Endodermal cell (in vitro differentiated cells): ENCODE results near the gene CSNK1G2. TPM values are rescaled to one million over a fixed set of nuclear protein-coding genes. Genes with fewer than 3 reads are reported as not detected.

Source experiments
- DNase-seq: peaks from one replicate; pipeline ENCODE4 v3.0.0-alpha.2; 2017
- H3K27ac ChIP-seq: 2 replicates; pipeline ENCODE4 v1.5.1; 2013; ENCODE audit warnings: mild to moderate bottlenecking, low read depth, low read length, moderate library complexity
- H3K27me3 ChIP-seq: 2 replicates; pipeline ENCODE4 v1.6.1; 2013; ENCODE audit warnings: mild to moderate bottlenecking, low read length, moderate library complexity; ENCODE audit not compliant: insufficient read depth, control insufficient read depth, poor library complexity, severe bottlenecking
- H3K36me3 ChIP-seq: 2 replicates; pipeline ENCODE4 v1.7.0; 2013; ENCODE audit warnings: mild to moderate bottlenecking, low read length, moderate library complexity; ENCODE audit not compliant: control insufficient read depth, insufficient read depth
- H3K4me1 ChIP-seq: one replicate; pipeline ENCODE4 v1.7.0; 2013; ENCODE audit warnings: low read length; ENCODE audit not compliant: control insufficient read depth, insufficient read depth
- H3K4me3 ChIP-seq: 2 replicates; pipeline ENCODE4 v1.5.1; 2013; ENCODE audit warnings: mild to moderate bottlenecking, low read length, moderate library complexity
- H3K9ac ChIP-seq: 2 replicates; pipeline ENCODE4 v1.6.1; 2013; ENCODE audit warnings: mild to moderate bottlenecking, low read length, moderate library complexity; ENCODE audit not compliant: poor library complexity, severe bottlenecking; ENCODE audit errors: extremely low read depth
- H3K9me3 ChIP-seq: 2 replicates; pipeline ENCODE4 v1.6.1; 2013; ENCODE audit warnings: mild to moderate bottlenecking, low read length, moderate library complexity; ENCODE audit not compliant: control insufficient read depth
- H3K27ac Mint-ChIP-seq: 2 replicates; pipeline ENCODE4 v1.8.0; 2020; ENCODE audit warnings: mixed read lengths
- H3K27me3 Mint-ChIP-seq: 2 replicates; pipeline ENCODE4 v1.8.0; 2021; ENCODE audit warnings: mild to moderate bottlenecking, mixed read lengths; ENCODE audit not compliant: insufficient read depth
- H3K36me3 Mint-ChIP-seq: 2 replicates; pipeline ENCODE4 v1.8.0; 2020; ENCODE audit warnings: low read depth, mixed read lengths
- H3K4me1 Mint-ChIP-seq: 2 replicates; pipeline ENCODE4 v1.8.0; 2020; ENCODE audit warnings: mixed read lengths
- H3K4me3 Mint-ChIP-seq: 2 replicates; pipeline ENCODE4 v1.8.0; 2020; ENCODE audit warnings: mild to moderate bottlenecking, moderate library complexity, mixed read lengths
- H3K9me3 Mint-ChIP-seq: 2 replicates; pipeline ENCODE4 v1.8.0; 2020; ENCODE audit warnings: mild to moderate bottlenecking, mixed read lengths
- WGBS, 2 experiments: methylation state at CpG; one replicate each; pipeline versions ENCODE4 v1.1.5 to v1.1.7; 2013; ENCODE audit warnings: missing lambda C conversion rate in 2 of 2, mixed read lengths in 1 of 2; ENCODE audit not compliant: insufficient coverage in 1 of 2, insufficient read length in 1 of 2; 5-methylcytosine and 5-hydroxymethylcytosine counted together
- total RNA-seq, 2 donors: library from RNA; stranded (reverse); fragmentation: NEBNext Ultra II Directional in 1 of 2; extraction: Animal tissue kit (Norgen Biotek cat#: 25700) in 1 of 2; gene quantifications; 2 replicates in 1 of 2; 3 replicates in 1 of 2; pipeline ENCODE4 v1.2.1, GENCODE V29; 2021
- TF ChIP-seq, protein P1 (sequence below): fragments of 200-600 bp; sonication (generic); conservative IDR thresholded peaks from 2 replicates; pipeline ENCODE4 v1.5.0; 2021; ENCODE audit warnings: antibody characterized with exemption, mild to moderate bottlenecking

CSNK1G2 gene
- total RNA-seq, 2 donors from 2014 or later = 111 to 112 TPM

GRCh38 chr19:1959928-1960589, 19.1 kb downstream of the CSNK1G2 start:
- WGBS, 2 experiments = 96 to 99% methylated on average over 18 to 32 of the region's 32 CpGs
- H3K27me3 ChIP-seq = no peaks in the 10 kb centered on the region
- Mint-ChIP-seq H3K36me3 (peaks cover 21% of the 10 kb centered on the region), H3K27ac (no peak overlapping the region), H3K27me3 (no peaks in the 10 kb centered on the region), H3K9me3 (no peaks in the 10 kb centered on the region), H3K4me3 (no peak overlapping the region), H3K4me1 (peaks cover 4% of the 10 kb centered on the region)
- TF ChIP-seq, protein P1, sequence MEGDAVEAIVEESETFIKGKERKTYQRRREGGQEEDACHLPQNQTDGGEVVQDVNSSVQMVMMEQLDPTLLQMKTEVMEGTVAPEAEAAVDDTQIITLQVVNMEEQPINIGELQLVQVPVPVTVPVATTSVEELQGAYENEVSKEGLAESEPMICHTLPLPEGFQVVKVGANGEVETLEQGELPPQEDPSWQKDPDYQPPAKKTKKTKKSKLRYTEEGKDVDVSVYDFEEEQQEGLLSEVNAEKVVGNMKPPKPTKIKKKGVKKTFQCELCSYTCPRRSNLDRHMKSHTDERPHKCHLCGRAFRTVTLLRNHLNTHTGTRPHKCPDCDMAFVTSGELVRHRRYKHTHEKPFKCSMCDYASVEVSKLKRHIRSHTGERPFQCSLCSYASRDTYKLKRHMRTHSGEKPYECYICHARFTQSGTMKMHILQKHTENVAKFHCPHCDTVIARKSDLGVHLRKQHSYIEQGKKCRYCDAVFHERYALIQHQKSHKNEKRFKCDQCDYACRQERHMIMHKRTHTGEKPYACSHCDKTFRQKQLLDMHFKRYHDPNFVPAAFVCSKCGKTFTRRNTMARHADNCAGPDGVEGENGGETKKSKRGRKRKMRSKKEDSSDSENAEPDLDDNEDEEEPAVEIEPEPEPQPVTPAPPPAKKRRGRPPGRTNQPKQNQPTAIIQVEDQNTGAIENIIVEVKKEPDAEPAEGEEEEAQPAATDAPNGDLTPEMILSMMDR = no peak
- H3K4me1 ChIP-seq = no peaks in the 10 kb centered on the region
- H3K27ac ChIP-seq = no peak overlapping the region
- no peak overlapping the region for H3K4me3 ChIP-seq
- no peaks in the 10 kb centered on the region for H3K9me3 ChIP-seq
- H3K36me3 ChIP-seq = peaks cover 11% of the 10 kb centered on the region
- DNase-seq = no peak
- H3K9ac ChIP-seq = no peak overlapping the region

- WGBS, 2 experiments = 95 to 96% methylated on average over 31 to 41 of the region's 42 CpGs
These were observed 20.3 kb downstream of the CSNK1G2 start for GRCh38 chr19:1961000-1961883.

GRCh38 chr19:1962674-1963073, 21.7 kb downstream of the CSNK1G2 start:
- peaks cover 19% of the 10 kb centered on the region for H3K36me3 ChIP-seq
- 96 to 97% methylated on average over 22 to 23 of the region's 23 CpGs for WGBS, 2 experiments
- no peak overlapping the region for H3K4me3 ChIP-seq
- Mint-ChIP-seq H3K4me1 (no peaks in the 10 kb centered on the region), H3K27ac (no peak overlapping the region), H3K4me3 (no peak overlapping the region), H3K9me3 (no peaks in the 10 kb centered on the region), H3K27me3 (no peaks in the 10 kb centered on the region), H3K36me3 (peaks cover 21% of the 10 kb centered on the region)
- TF ChIP-seq, protein P1 = no peak
- H3K9ac ChIP-seq = no peak overlapping the region
- no peaks in the 10 kb centered on the region for H3K4me1 ChIP-seq
- no peak for DNase-seq
- H3K9me3 ChIP-seq = no peaks in the 10 kb centered on the region
- no peaks in the 10 kb centered on the region for H3K27me3 ChIP-seq
- H3K27ac ChIP-seq = no peak overlapping the region

More at GRCh38 chr19:1961000-1961883, 20.3 kb downstream of the CSNK1G2 start:
- no peak for DNase-seq
- H3K9me3 Mint-ChIP-seq = no peaks in the 10 kb centered on the region
- Histone ChIP-seq H3K27ac (no peak overlapping the region), H3K9me3 (no peaks in the 10 kb centered on the region), H3K36me3 (peaks cover 13% of the 10 kb centered on the region), H3K9ac (no peak overlapping the region), H3K27me3 (no peaks in the 10 kb centered on the region), H3K4me3 (no peak overlapping the region), H3K4me1 (no peaks in the 10 kb centered on the region)
- H3K36me3 Mint-ChIP-seq = peaks cover 21% of the 10 kb centered on the region
- H3K4me1 Mint-ChIP-seq = peaks cover 3% of the 10 kb centered on the region
- H3K4me3 Mint-ChIP-seq = no peak overlapping the region
- TF ChIP-seq, protein P1 = no peak
- no peaks in the 10 kb centered on the region for H3K27me3 Mint-ChIP-seq
- H3K27ac Mint-ChIP-seq = no peak overlapping the region
